ENCODE data around the gene SDC1.

DNA sequence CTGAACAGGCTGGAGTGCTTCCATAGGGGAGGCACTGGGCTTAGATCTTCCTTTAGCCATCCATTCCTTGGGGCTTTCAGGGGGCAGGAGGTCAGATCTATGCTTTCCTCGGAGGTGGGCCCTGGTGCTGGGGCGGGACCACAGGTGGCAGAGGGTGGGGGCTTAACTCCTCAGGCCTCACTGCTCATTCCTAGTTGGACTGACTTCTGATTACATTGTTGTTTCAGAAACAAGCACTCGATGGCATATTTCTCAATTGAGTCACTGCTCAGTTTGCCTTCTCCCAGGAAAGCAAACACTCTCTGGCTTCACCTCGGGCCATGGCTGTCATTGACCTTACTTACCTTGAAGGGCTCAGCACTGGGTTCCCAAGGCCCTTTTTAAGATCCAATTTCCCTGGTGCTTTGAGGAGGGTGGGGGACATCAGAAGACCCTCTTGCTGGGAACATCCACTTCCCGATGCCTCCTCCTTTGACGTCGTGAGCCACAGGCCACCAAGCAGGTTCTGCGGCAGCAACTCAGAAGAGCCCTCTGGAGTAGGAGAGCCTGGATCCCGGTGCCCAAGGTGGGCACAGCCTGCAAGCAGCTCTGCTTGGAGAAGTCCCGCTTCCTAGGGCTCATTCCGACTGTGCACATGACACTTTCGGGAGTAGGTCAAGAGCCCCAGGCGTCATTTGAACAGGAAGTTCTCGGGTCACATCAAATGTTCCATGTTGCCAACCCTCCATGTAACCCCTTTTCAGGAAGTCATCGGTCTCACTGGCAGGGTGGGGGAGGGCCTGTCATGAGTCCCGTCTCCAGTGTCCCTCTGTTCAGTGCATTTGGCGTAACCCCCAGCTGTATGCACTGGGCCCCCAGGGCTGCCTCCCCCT, 40.6 kb downstream of the SDC1 start:
- TF ChIP-seq POLR2A (IDR thresholded peaks at IDR 0.05) = no peak
- TF ChIP-seq, protein P1, sequence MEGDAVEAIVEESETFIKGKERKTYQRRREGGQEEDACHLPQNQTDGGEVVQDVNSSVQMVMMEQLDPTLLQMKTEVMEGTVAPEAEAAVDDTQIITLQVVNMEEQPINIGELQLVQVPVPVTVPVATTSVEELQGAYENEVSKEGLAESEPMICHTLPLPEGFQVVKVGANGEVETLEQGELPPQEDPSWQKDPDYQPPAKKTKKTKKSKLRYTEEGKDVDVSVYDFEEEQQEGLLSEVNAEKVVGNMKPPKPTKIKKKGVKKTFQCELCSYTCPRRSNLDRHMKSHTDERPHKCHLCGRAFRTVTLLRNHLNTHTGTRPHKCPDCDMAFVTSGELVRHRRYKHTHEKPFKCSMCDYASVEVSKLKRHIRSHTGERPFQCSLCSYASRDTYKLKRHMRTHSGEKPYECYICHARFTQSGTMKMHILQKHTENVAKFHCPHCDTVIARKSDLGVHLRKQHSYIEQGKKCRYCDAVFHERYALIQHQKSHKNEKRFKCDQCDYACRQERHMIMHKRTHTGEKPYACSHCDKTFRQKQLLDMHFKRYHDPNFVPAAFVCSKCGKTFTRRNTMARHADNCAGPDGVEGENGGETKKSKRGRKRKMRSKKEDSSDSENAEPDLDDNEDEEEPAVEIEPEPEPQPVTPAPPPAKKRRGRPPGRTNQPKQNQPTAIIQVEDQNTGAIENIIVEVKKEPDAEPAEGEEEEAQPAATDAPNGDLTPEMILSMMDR (IDR thresholded peaks at IDR 0.05) = no peak
